ENCODE data around the gene ANKFN1. TPM values are rescaled to one million over a fixed set of nuclear protein-coding genes. Genes with fewer than 3 reads are reported as not detected.
"Not testable (repeated sequence)": the region's sequence is repeated elsewhere in the genome, so short reads cannot be mapped to it uniquely, and the experiment has no call there.

Gene ANKFN1
- polyA plus RNA-seq, 5 donors = 0.47 to 1.1 (median 0.70) TPM

- no peak for DNase-seq
Observed at GRCh38 chr17:56325313-56326000, 172.2 kb downstream of the ANKFN1 start.

- no peak for DNase-seq
Observed at GRCh38 chr17:56326001-56326359, 172.7 kb downstream of the ANKFN1 start.

GRCh38 chr17:56347639-56348038, 194.4 kb downstream of the ANKFN1 start:
- no peak for DNase-seq

GRCh38 chr17:56350592-56350991, 197.3 kb downstream of the ANKFN1 start:
- no peak for DNase-seq

GRCh38 chr17:56351675-56352074, 198.4 kb downstream of the ANKFN1 start:
- DNase-seq = peak in 1 of 2 donors; percentile 5

- no peak for DNase-seq
Observed at GRCh38 chr17:56358651-56359050, 205.4 kb downstream of the ANKFN1 start.

GRCh38 chr17:56359518-56359917, 206.2 kb downstream of the ANKFN1 start:
- DNase-seq = no peak

- DNase-seq = no peak
Observed at GRCh38 chr17:56367366-56367765, 214.1 kb downstream of the ANKFN1 start.

- peak in 1 of 2 donors; percentile 12 for DNase-seq
Observed at GRCh38 chr17:56373981-56374833, 220.9 kb downstream of the ANKFN1 start.

- no peak for DNase-seq
Observed at GRCh38 chr17:56389356-56389755, 236.1 kb downstream of the ANKFN1 start.

GRCh38 chr17:56392321-56392720, 239.0 kb downstream of the ANKFN1 start:
- DNase-seq = no peak

GRCh38 chr17:56393156-56393555, 239.9 kb downstream of the ANKFN1 start:
- DNase-seq = no peak

- no peak for DNase-seq
Observed at GRCh38 chr17:56395787-56396186, 242.5 kb downstream of the ANKFN1 start.

- DNase-seq = no peak
Observed at GRCh38 chr17:56407086-56407485, 253.8 kb downstream of the ANKFN1 start.

- DNase-seq = not testable (repeated sequence)
Observed at GRCh38 chr17:56412356-56412755, 259.1 kb downstream of the ANKFN1 start.

- no peak for DNase-seq
Observed at GRCh38 chr17:56416682-56417351, 263.5 kb downstream of the ANKFN1 start.

GRCh38 chr17:56424005-56424404, 270.7 kb downstream of the ANKFN1 start:
- DNase-seq = no peak

- DNase-seq = no peak
Observed at GRCh38 chr17:56424543-56425044, 271.3 kb downstream of the ANKFN1 start.

GRCh38 chr17:56425483-56425882, 272.2 kb downstream of the ANKFN1 start:
- DNase-seq = no peak

- DNase-seq = no peak
Observed at GRCh38 chr17:56426901-56427300, 273.6 kb downstream of the ANKFN1 start.

- no peak for DNase-seq
Observed at GRCh38 chr17:56431736-56432135, 278.5 kb downstream of the ANKFN1 start.

- DNase-seq = no peak
Observed at GRCh38 chr17:56432443-56432842, 279.2 kb downstream of the ANKFN1 start.
